Kidney epithelial cell (primary cell): ENCODE results near the gene HOXD3. TPM values are rescaled to one million over a fixed set of nuclear protein-coding genes. Genes with fewer than 3 reads are reported as not detected.

Experiments
- DNase-seq: peaks from one replicate; pipeline ENCODE4 v3.0.0-alpha.2; 2010; ENCODE audit warnings: low read depth
- H3K27me3 ChIP-seq: 2 replicates; pipeline ENCODE4 v1.6.0; 2011; ENCODE audit warnings: low read length; ENCODE audit not compliant: control insufficient read depth, insufficient read depth
- H3K36me3 ChIP-seq: 2 replicates; pipeline ENCODE4 v1.5.1; 2011; ENCODE audit warnings: low read length; ENCODE audit not compliant: control insufficient read depth, insufficient read depth
- H3K4me3 ChIP-seq: 2 replicates; pipeline ENCODE4 v1.5.1; 2011; ENCODE audit warnings: low read depth, mild to moderate bottlenecking, control low read depth, low read length
- total RNA-seq: library from RNA; depleted of rRNA; stranded (reverse); fragments of >200 nt; gene quantifications from 2 replicates; pipeline ENCODE4 v1.2.3, GENCODE V29; 2015
- TF ChIP-seq, protein P1 (sequence below): IDR thresholded peaks from 2 replicates; pipeline ENCODE4 v1.5.1; 2011; ENCODE audit warnings: mild to moderate bottlenecking, moderate library complexity, low read length, control low read depth, inconsistent platforms; ENCODE audit not compliant: insufficient read depth, poor library complexity, severe bottlenecking

The HOXD3 gene
- total RNA-seq, 1 donor from 2014 or later, result 5.4 TPM

DNA sequence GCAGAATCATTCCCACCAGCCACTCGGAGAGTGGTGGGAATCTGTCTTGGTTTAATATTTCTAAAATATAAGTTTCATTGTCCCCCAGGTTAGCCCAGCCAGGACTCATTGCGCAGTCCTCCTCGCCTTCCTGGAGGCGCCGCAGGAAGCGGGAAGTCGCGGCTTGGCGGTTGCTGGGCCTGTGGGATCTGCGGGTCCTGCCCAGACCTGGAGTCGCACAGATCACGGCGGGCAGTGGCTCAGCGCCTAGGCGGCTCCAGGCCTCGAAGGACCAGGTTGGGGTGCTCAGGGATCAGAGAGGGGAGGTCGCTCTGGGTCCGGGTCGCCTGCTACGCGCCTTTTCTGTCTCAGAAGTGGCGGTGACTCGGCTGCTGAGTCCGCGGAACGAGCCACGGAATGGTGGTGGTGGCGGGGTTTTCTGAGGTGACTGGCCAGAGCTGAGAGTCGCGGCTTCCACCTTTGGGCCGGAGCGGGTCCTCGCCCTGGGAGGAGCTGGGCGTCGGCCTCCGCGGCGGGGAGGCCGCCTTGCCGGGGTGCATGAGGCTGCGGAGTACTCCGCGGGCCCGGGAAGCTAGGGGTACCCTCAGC is 2.6 kb downstream of the HOXD3 start:
- Histone ChIP-seq H3K27me3 (no peaks in the 10 kb centered on the region), H3K36me3 (no peaks in the 10 kb centered on the region), H3K4me3 (peak overlapping the region; percentile 43)
- no peak for DNase-seq
- TF ChIP-seq, protein P1, sequence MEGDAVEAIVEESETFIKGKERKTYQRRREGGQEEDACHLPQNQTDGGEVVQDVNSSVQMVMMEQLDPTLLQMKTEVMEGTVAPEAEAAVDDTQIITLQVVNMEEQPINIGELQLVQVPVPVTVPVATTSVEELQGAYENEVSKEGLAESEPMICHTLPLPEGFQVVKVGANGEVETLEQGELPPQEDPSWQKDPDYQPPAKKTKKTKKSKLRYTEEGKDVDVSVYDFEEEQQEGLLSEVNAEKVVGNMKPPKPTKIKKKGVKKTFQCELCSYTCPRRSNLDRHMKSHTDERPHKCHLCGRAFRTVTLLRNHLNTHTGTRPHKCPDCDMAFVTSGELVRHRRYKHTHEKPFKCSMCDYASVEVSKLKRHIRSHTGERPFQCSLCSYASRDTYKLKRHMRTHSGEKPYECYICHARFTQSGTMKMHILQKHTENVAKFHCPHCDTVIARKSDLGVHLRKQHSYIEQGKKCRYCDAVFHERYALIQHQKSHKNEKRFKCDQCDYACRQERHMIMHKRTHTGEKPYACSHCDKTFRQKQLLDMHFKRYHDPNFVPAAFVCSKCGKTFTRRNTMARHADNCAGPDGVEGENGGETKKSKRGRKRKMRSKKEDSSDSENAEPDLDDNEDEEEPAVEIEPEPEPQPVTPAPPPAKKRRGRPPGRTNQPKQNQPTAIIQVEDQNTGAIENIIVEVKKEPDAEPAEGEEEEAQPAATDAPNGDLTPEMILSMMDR, result no peak

DNA sequence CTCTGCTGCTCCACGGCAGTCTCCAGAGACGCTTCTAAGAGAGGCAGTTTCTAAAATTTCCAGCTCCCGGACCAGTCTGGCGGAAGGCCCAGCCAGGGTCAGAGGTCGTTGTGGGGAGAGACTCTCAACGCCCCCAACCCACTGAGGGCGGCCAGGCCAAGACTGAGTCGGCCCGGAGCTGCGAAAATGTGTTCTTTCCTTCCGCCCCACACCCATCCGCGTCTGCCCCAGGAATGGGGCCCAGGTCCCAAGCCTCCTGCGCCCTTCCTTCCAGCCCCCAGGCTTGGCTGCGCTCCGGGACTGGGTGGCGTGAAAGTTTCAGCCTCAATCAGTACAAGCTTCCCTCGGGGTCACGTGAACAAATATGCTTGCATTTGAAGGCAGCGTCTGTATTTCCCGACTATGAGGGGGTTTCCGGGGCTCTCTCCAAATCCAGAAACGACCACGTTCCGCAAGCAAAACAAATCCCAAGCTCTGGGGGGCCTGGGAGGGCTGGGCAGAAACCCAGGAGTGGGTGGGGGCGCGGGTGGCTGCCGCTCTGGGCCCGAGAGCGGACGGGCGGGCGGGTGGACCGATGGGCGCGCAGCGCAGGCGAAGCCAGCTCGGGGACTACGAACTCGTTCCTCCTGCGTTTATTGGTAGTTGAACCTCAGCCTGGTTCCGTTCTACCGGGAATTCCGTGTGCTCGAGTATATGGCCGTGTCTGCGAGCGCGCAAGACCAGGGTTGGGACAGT is 3.3 kb downstream of the HOXD3 start:
- TF ChIP-seq, protein P1, result no peak
- H3K27me3 ChIP-seq, result no peaks in the 10 kb centered on the region
- H3K4me3 ChIP-seq, result peak overlapping the region; percentile 43
- DNase-seq, result no peak
- H3K36me3 ChIP-seq, result no peaks in the 10 kb centered on the region

- DNase-seq, result no peak
- Histone ChIP-seq H3K27me3 (no peaks in the 10 kb centered on the region), H3K36me3 (no peaks in the 10 kb centered on the region), H3K4me3 (peak overlapping the region; percentile 43)
- TF ChIP-seq, protein P1, result no peak
These were observed 4.1 kb downstream of the HOXD3 start for GRCh38 chr2:176160986-176161824.

GRCh38 chr2:176161825-176162626 is 4.9 kb downstream of the HOXD3 start:
- H3K27me3 ChIP-seq, result no peaks in the 10 kb centered on the region

More at GRCh38 chr2:176161825-176162626, 4.9 kb downstream of the HOXD3 start:
- TF ChIP-seq, protein P1, result no peak
- H3K36me3 ChIP-seq, result no peaks in the 10 kb centered on the region
- DNase-seq, result no peak
- H3K4me3 ChIP-seq, result peak overlapping the region; percentile 43
